Astrocyte of the spinal cord (primary cell): ENCODE data around the gene HLA-F.

Experiments used
- DNase-seq: peaks from one replicate; pipeline ENCODE4 v3.0.0; 2011; ENCODE audit warnings: low read depth, low spot score
- H3K4me3 ChIP-seq: 2 replicates; pipeline ENCODE4 v1.5.1; 2011; ENCODE audit warnings: low read depth, mild to moderate bottlenecking, low read length, moderate library complexity
- in situ Hi-C: cut with HindIII; loops from 2 replicates; pipeline ENCODE4 v1.10.0; 2017; ENCODE audit warnings: low sequenced_read_pairs
- TF ChIP-seq, protein P1 (sequence below): IDR thresholded peaks from 2 replicates; pipeline ENCODE4 v1.5.1; 2012; ENCODE audit warnings: low read depth, mild to moderate bottlenecking, low read length, inconsistent platforms

Gene HLA-F

DNA sequence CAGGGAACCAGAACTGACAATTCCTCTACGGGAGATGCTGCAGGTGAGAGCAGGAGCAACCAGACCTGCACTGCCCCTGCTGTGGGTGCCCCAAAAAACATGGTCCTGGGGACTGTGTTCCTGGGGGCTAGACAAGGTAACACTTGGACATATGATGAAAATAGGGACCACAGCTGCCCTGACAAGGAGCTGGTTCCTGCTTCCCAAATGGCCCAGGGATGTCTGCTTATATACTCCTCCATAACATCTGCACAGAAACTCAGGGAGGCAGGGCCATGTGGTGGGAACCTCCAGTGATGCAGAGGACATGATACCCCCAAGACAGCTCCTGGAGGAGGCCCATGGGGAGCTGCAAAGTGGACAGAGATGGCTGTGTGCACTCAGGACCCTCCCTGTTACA lies 19.8 kb downstream of the HLA-F start:
- DNase-seq: no peak
- TF ChIP-seq, protein P1, sequence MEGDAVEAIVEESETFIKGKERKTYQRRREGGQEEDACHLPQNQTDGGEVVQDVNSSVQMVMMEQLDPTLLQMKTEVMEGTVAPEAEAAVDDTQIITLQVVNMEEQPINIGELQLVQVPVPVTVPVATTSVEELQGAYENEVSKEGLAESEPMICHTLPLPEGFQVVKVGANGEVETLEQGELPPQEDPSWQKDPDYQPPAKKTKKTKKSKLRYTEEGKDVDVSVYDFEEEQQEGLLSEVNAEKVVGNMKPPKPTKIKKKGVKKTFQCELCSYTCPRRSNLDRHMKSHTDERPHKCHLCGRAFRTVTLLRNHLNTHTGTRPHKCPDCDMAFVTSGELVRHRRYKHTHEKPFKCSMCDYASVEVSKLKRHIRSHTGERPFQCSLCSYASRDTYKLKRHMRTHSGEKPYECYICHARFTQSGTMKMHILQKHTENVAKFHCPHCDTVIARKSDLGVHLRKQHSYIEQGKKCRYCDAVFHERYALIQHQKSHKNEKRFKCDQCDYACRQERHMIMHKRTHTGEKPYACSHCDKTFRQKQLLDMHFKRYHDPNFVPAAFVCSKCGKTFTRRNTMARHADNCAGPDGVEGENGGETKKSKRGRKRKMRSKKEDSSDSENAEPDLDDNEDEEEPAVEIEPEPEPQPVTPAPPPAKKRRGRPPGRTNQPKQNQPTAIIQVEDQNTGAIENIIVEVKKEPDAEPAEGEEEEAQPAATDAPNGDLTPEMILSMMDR: no peak
- in situ Hi-C loops: no loop called here
- H3K4me3 ChIP-seq: no peak overlapping the region

DNA sequence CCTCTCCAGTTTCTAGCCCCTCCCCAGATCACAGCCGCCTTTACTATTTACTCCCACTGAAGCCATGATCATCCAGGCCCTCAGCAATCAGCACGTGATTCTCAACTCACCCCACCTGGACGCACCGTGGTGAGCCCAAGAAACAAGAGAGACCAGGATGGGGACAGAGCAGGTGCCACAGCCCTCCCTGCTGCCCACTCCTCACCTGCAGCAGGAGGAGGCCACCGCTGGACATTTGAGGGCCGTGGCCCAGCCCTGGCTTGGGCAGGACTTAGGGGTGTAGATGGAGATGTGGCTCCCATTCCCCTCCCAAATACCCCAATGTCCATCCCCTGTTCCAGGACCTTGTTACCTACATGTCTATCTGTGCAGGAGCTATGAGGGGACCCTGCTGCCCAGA lies 20.3 kb downstream of the HLA-F start:
- H3K4me3 ChIP-seq: no peak overlapping the region
- in situ Hi-C loops: no loop called here
- TF ChIP-seq, protein P1: no peak
- DNase-seq: no peak

DNA sequence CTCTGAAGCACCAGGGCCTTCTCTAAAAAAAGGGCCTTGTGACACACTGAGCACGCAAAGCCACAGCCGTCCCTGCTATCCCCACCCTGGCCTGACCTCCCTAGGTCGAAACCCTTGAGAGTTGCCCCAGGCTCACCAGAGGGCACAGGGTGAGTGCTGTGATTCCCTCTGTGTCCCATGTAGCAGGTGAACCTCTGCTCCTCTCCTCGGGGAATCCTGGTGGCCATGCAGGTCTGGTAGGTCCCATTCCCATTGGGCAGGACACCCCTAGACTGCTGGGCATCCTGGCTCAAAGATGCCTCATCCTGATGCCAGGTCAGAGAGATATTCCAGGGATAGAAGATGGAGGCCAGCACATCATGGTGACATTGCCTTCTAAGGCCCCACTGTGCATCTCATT lies 20.9 kb downstream of the HLA-F start:
- DNase-seq: no peak
- in situ Hi-C loops: no loop called here
- TF ChIP-seq, protein P1: no peak
- H3K4me3 ChIP-seq: no peak overlapping the region

DNA sequence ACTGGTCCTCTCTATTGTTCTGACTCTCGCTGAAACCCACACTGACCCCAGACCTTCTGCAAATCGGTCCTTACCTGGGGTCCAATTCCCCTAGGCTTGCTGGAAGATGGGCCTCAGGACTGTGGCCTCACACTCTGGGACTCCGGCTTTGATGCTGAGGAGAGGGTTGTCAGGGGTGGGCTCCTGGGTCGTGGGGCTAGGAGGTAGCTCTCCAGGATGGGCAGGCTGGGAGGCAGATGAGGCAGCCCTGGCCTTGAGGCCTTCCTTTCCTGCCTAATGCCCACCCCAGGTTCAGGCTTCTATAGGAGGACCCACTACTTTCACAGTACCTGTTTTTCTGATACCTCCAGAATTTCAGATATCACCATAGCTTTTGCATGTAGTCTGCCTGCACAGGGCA lies 21.4 kb downstream of the HLA-F start:
- no peak for DNase-seq
- TF ChIP-seq, protein P1: no peak
- no peak overlapping the region for H3K4me3 ChIP-seq
- in situ Hi-C loops: no loop called here

DNA sequence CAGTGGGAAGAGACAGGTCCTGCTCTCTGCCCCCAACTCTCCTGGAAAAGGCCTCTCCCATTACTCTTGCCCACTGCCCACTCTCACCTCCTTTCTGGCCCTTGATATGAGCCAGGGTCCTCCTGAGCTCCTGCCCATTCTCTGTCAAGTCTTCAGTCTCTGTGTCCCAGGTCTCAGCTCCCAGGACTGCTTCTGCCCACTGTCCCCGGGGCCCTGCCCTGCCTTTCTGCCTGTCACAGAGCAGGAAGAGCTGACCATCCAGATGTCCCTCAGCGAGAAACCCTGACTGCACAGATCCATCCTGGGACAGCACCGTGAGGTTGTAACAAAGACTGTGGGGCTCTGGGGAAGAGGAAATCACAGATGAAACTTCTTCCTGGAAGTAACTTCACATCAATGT lies 22.2 kb downstream of the HLA-F start:
- no peak for DNase-seq
- no peak overlapping the region for H3K4me3 ChIP-seq
- in situ Hi-C loops: no loop called here
- TF ChIP-seq, protein P1: no peak

DNA sequence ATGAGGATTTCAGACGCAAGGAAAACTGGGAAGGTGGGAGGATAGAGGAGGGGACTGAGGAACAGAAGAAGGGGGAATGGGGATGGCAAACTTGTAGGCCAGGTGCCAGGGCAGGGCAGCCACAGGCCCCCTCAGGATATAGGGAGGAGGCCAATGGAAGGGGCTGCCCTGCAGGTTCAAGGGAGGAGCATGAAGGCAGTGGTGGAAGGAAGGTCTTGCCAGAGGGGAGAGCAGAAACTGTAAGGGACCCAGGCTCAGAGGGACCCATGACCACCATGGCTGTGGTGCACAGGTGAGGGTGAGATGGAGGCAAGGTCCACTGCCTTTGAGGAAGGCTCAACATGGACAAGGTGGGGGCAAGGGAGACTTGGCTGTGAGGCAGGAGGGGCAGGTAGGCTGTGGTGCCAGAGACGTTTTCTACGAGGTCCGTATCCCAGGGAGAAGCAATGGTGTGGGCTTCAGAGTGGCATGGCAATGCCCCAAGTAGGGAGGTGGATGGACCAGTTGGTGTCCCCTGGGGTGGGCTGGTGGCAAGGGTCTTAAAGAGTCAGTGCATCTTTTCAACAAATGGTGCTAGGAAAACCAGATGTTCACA lies 22.7 kb downstream of the HLA-F start:
- no peak for DNase-seq
- TF ChIP-seq, protein P1: no peak
- in situ Hi-C loops: no loop called here
- no peak overlapping the region for H3K4me3 ChIP-seq
